GM19372 (cell line): Measurements from ENCODE around the gene DOK3.
A peak's percentile ranks its signal among the peaks of the same experiment; 100 is the strongest.

Experiments
- ATAC-seq: cut with Tn5 transposase; IDR thresholded peaks from one replicate; pipeline ENCODE4 v1.9.1; 2021; ENCODE audit warnings: mild to moderate bottlenecking, low read depth, moderate library complexity; ENCODE audit not compliant: unreplicated experiment

DOK3 gene

DNA sequence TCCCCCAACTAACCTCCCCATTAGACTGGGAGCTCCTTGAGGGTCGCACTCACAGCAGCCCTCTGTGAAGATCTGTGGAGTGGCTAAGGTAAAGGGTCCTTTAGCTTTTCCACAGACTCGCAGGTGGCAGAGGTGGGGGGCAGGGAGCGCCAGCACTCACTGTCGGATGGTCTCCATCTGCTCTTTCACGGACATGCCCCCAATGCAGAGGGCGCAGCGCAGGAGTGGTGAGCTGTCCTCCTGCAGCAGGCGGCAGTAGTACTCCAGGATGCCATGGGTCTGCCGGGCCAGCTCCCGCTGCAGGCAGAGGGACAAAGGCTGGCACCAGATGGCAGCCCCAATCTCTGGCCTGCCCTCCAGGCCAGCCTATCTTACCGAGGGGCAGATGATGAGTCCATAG lies 4.9 kb upstream of the DOK3 start:
- ATAC-seq = no peak

DNA sequence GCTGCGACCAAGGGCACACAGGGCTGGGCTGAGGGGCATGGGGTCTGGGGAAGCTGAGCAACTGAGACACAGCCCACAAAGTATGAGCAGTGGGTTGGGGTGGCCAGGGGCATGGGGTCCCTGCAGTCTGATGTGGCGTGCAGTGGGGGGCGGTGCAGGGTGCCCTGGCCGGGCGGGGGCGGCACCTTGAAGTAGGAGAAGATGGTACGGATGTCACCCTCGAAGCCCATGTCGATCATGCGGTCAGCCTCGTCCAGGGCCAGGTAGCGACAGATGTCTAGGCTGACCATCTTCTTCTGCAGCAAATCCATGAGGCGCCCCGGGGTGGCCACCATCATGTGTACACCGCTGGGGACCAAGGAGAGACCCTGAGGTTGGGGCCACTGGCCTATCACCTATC lies 3.9 kb upstream of the DOK3 start:
- ATAC-seq = no peak

DNA sequence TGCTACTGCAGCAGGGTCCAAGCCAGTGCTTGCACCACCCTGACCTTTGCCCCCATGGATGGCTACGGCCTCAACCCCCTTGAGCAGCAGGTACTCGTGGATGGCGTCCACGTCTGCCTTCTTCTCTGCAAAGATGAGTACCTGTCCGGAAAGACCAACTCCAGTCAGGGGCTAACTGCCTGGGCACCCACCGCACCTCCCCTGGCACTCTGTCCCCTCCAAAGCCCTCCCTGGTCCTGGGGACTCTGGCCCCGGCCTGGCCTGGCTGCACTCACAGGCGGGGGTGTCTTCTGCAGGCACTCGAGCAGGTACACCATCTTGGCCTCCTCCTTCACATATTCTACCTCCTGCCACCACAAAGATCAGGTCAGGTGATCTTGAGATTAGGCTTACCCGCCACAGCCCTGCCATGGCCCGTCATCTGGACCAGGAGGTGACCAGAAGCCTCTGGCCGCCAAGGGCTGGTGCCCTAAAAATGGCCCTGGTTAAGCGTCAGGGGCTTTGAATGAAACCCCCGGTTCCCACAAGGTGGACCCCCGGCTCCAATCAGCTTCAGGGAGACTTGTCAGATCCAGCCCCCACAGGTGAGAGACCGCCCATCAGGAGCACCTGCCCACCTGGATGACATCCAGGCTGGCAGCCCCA lies 3.2 kb upstream of the DOK3 start:
- ATAC-seq = no peak

DNA sequence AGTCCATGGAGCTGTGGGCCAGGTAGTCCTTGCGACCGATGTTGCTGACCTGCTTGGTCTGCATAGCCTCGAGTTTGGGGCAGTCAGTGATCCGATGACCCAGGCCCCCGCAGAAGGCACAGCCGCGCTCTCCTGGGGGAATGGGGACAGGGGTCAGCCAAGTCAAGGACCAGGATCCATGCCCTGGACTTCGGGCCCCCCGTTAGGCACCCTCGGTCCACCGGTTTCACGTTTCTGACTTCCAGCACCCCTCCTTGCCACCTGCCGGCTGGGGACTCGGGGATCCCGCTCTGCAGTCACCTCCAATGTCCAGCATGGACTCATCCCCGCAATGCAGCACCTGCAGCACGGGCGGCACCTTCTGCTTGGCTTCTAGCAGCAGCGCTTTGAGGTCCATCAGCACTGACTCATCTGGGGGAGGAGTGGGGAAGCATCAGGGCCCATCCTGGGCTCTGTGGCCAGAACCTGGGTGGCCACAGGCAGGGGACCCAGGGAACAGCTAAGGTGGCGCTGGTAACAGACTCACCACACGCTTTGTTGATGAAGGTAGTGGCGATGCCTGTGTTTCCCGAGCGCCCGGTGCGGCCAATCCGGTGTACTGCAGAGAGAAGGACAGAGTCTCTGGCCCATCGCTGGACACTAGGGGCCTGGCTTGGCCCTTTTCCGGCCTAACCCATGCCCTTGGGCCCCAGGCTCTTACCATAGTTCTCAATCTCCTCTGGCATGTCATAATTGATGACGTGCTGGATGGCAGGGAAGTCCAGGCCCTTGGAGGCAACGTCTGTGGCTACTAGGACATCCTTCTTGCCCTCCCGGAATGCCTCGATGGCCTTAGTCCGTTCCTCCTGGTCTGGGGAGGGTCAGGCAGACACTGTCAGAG lies 2.4 kb upstream of the DOK3 start:
- no peak for ATAC-seq

DNA sequence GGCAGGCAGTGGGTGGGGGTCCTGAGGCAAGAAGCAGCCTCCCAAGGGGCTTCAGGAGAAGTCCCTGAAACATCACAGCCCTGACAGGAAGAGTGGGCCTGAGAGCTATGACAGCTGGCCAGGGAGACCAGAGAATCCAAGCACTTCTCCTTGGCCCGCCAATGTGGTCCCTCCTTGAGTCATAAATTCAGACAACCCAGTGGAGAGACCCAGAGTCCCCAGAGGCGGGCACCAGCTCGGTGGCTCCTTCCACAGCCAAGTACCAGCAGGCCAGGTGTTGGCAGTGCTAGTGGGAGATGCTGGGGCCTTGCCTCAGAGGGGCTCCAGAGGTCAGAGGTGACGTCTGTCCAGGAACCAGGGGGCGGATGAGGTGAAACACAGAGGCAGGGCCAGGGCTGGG lies 1.6 kb upstream of the DOK3 start:
- no peak for ATAC-seq

DNA sequence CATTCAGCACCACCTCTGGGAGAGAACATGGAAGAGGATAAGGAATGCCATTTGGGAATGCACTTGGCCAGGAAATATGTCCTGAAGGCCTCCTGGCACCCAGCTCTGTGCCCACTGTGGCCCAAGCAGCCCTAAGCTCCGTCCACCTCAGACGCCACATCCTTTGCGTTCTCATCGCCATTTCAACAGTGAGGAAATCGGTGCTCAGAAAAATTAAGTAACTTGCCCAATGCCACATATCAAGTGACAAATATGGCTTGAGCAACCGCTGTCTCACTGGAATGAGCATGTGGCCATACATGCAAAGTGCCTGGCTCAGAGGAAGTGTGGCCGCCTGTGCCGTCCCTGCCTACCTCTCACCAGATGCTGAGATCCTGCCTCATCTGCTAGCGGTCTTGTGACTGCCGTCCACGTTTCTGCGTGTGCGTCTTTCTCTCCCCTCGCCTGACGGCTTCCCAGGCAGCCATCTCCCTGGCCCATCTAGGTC lies 984 bp upstream of the DOK3 start:
- peak; percentile 33 for ATAC-seq

DNA sequence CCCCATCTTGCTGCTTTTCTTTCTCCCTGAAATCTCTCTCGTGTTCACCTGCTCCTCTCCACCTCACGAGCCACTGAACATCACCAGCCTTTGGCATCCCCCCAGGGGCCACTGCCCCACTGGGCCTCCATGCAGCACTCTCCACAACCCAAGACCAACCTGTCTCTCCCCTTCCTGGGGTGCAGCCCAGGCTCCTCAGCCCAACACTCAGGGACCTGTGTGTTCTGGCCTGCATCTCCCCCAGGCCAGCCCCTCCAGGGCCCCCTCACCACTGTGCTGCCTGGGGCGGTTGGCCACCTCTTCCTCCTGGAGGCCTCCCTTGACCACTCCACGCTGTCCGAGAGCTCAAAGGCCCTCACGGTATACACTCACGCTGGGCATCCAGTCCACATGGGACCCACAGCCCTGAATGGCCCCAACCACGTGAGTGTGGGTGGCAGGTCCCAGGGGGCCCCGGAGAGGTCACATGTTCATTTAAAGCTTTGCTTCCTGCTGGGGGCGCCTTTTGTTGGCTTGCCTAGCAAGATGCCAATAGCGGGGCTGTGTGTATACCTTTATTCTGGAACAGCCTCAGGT lies 453 bp upstream of the DOK3 start:
- no peak for ATAC-seq

DNA sequence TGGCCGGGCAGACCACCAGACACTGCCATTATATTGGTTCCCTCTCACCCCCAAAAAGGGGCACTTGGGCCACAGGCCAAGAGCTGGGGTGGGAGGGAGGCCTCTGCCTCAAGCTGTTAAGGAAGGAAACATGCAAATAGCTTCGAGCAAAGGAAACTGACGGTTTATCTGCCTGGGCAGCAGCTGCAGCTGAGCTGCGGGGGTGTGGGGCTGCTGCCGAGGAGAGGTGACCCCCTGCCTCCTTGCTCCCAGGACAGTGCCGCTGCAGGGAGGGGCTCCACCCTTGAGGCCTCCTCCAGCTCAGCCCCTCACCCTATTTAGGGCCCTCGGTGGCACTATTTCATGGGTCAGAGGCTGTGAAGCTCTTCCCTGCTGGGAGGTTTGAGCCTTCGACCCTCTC lies 789 bp downstream of the DOK3 start:
- peak; percentile 39 for ATAC-seq

DNA sequence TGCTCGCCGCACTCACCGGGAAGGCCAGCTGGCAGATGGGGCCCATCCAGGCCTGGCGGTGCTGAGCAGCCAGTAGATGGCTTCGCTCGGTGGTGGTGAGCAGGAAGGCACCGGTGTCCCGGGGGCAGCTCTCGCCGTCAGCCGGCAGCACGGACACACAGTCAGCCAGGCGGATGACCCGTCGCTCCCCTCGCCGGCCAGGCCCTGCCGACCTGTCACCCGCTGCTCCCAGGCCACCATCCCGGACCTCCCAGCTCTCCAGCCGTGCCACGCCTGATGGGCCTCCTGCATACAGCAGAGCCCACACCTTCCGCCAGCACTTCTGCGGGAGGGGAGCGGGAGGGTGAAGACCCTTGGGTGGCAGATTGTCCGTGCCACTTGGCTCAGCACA lies 1.4 kb downstream of the DOK3 start:
- no peak for ATAC-seq

DNA sequence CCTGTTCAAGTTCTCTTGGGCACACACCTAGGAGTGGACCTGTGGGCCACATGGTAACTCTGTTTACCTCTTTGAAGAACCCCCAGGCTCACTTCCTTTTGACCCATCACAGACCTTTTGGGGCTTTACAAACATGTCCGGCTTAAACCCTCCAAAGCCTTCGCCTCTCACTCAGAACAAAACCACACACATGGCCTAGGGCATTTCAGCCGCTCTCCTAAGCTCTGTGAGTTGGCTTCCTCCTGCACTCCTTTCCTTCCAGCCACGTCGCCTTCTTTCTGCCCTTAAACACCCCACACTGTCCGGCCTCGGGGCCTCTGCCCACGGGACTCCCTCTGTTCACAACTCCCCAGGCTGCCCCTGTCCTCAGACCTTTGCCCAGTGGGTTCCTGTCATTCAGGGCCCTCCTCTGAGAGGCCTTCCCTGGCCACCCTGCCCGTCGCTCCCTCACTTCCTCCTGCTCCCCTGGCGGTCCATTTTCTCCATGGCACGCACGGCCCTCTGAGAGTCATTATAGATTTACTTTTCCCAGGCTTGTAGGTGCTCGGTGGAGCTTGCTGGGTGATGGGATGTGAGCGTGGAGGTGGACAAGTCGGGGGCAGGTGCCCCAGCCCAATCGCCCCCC lies 1.9 kb downstream of the DOK3 start:
- ATAC-seq = no peak

DNA sequence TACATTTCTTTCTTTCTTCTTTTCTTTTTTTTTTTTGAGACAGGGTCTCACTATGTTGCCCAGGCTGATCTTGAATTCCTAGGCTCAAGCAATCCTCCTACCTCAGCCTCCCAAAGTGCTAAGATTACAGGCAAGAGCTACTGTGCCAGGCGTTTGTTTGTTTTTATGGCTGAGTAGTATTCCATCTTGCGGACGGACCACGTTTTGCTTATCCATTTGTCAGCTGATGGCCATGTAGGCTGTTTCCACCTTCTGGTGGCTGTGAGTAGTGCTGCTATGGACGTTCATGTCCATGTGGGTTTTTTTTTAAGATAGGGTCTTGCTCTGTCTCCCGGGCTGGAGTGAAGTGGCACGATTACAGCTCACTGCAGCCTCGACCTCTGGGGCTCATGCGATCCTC lies 2.5 kb downstream of the DOK3 start:
- no peak for ATAC-seq

DNA sequence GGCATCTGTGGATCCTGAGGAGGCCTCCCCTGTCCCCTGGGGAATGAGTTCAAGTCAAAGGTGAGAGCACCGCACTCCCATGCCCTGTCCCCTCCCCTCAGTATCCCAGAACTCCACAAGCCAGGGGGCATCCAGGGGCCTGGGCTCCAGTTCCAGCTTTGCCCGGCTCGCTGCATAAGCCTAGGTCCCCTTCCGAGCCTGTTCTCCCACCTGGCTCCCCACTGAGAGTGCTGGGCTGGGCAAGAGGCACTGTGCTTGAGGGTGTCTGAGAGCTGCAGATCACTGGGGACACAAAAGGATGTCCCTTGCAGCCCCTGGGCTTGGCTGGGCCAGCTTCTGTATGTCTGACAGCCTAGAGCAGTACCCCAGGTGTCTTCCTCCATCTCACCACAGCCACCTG lies 4.6 kb downstream of the DOK3 start:
- ATAC-seq = no peak

DNA sequence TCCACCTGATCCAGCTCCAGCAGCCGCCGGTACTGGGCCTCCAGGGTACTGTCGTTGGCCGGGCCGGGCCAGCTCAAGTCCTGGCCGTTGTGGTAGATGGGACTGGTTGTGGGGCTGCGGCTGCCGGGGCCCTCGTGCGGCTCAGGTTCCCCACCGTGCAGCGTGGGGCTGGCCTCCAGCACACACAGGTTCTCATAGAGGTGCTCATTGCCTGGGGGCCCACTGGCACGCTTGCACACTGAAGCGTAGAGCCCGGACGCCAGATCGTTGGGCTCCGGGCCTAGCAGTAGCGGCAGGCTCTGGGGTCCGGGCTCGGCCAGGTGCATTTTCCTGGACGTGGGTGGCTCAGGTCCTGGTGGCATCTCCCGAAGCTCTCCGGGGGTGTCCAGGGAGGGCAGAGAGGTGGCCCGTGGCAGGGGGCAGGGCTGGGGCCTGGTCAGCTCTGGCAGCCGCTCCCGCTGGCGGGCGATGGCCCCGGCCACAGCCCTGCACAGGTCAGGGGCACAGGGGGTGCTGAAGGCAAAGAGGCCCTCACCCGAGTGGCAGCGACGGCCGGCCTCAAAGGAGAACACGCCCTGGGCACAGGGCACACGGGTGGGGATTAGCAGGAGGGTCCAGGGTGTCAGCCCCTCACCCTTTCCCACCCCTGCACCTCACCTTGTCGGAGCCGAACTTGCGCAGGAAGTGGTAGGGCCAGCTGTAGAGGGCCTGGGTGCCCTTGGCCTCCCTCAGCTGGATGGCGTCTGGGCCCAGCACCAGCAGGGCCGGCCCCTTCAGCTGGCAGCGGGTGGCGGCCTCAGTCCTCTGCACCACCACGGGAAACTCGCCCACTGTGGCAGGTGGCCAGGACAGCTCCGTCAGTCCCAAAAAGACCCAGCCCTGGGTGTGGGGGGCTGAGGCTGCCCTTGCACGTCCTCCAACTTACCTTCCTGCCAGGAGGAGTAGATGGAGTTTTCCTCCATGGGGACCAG lies 5.3 kb downstream of the DOK3 start:
- no peak for ATAC-seq

DNA sequence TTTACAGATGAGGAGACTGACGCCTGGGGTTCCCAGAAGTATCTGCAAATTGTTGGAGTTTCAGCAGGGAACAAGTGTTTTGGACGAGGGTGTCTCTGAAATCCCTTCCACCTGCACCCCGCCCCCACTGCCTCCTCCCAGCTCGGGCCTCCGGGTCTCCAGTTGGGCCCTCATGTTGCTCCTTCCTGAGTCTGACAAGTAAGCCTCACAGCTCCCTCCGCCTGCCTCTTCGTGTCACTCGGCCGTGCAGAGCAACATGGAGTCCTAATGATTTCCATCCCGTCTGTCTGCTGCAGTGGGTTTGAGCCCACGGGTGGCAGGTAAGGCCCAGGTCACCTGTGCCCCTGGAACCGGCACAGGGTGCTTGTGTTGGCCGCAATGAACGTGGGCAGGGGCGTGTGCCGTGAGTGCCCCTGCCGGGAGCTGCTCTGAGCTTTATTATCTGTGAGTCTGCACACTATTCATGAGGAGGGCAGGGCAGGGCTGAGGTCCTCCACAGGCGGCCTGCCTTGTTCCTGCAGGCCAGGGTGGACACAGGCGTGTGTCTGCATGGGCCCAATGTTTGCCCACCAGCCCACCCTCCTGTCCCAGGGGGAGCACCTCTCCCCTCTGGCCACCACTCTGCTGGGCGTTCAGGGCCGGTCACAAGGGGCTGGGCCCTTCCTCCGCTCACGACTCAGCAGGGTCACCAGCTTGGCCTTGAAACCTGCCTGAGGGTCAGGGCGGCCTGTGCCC lies 6.1 kb downstream of the DOK3 start:
- ATAC-seq = no peak

DNA sequence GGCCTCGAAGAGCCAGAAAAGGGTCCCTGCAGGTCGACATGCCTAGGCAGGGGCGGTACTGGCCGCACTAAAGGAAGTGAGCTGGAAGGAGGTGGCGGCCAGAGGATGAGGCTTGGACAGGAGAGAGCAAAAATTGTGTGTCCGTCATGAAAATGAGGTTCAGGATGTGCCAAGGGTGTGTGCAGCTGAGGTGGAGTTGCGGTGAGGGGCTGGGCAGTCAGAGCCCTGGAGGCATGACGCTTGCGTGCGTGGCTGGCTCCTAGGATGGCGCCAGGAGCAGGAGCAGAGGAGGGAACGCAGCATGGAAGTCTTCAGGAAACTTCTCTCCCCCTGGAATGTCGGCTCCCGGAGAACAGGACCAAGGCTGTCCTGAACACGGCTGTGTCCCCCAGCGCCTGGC lies 6.7 kb downstream of the DOK3 start:
- ATAC-seq = no peak

DNA sequence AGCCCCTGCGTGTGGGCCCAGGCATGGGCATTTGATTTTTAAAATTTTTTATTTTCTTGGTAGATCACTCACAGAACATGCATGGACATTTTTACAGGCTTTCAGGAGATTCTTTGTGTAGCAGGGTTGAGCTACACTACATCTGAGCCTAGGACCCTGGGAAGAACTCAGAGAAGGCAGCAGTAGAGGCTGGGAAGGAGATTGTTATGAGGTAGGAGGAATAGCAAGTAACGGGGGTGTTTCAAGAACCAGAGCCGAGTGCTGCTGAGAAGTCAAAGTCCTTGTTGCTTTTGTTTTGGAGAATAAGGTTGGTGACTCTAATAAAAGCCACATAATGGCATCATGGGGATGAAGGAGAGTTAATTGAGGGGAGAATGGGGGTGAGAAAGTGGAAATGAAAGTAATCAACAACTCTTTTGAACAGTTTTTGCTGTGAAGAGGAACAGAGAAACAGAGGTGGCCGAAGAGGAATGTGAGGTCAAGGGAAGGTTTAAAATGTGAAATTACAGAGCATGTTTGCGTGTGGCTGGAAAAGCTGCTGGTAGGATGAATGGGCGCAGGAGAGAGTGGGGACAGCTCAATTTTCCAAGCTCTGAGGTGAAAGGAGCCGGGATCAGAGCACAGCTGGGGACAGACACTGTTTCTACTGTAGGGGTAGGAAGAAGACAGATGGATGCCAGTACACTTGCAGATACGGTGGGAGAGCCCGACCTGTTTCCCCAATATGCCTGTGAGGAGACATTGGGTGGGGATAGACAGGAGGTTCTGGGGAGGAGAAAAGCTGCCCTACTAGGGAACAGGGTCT lies 7.5 kb downstream of the DOK3 start:
- ATAC-seq = no peak

DNA sequence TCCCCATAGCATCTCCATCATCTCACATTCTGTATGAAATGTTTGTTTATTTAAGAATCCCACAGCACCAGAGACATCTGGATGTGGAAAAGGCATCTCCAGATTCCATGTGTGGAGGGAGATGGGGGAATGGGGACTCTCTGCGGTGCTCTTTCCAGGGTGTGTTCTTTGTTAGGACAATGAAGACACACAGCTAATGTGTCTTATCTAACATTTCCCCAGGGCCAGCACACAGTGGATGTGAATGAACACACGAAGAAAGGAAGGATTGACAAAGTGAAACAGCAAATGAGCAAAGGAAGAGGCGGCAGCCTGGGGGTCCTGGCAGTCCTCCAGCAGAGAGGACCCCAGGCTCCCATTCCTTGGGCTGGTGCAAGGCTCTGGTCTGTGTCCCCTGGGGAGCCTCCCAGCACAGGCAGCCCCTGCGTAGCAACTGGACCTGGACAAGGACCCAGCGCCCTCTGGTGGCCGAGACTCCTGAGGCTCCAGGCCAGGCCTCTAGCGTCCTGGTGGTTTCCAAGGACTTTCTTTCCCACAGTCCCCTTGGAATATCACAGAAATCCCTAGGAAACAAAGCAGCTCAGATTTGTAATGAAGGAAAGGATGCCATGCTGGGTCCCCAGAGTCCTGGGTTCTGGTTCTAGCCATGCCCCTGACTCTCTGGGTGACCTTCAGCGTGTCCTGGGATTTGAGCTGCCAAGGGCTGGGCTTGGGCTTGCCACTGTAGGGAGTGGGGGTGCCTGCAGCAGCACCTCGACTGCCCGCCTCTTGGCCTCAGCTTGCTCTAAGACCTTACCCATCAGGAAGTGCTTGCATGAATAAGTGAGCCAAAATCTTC lies 8.7 kb downstream of the DOK3 start:
- ATAC-seq = no peak

DNA sequence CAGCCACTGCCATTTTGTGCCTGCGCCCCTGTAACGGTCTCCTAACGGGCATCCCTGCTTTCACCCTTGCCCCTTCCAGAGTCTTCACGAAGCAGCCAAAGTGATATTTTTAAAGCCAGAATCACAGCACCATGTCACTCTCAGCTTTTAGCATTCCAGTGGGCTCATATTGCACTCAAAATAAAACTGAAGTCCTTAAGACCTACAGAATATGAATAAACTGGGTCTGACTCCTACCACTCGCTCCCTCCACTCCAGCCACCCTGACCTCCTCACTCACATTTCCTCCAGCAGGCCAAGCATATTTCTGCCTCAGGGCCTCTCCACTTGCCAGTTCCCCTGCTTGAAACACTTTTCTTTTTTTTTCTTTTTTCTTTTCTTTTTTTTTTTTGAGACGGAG lies 9.8 kb downstream of the DOK3 start:
- no peak for ATAC-seq
